Measurements from ENCODE around the gene RBPMS2. TPM values are rescaled to one million over a fixed set of nuclear protein-coding genes. Genes with fewer than 3 reads are reported as not detected.

RBPMS2 gene
- total and polyA plus RNA-seq, 2 donors (not counting 3 experiments of a cell fraction or from before 2014, with no cell fraction given): 2.3 to 7.8 TPM

DNA sequence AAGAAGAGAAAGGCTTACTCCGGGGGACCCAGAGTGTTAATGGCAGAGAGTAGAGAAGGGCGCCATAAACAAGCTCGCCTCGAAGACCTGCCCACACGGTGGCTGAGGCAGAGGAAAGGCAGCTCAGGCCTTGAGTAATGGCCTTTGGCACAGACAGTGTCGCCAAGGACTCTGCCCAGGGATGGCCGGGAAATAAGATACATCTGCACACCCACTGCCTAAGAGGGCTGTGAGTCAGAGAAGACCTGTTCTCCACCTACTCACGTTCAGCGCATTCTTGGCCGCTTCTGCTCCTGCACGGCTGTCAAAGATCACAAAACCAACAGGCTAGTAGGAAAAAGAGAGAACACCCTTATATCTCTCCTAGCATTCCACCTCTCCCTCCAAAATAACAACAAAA, 26.2 kb downstream of the RBPMS2 start:
- Histone ChIP-seq H3K9ac (replicated peaks; ENCODE audit: extremely low read depth, insufficient read depth, low read length) (no peak overlapping the region), H3K27me3 (ENCODE audit: control insufficient read depth in 2 of 2, insufficient read depth in 2 of 2, low read length in 2 of 2) (no peaks in the 10 kb centered on the region), H3K4me2 (ENCODE audit: insufficient read depth, low read length) (no peak overlapping the region), H3K27ac (ENCODE audit: insufficient read depth, low read depth, low read length) (no peak overlapping the region), H3K79me2 (ENCODE audit: control insufficient read depth, insufficient read depth, low read length) (no peaks in the 10 kb centered on the region), H3K9me3 (replicated peaks; ENCODE audit: control insufficient read depth, insufficient read depth, low read length) (no peaks in the 10 kb centered on the region), H4K20me1 (replicated peaks; ENCODE audit: control insufficient read depth, extremely low read depth, insufficient read depth, low read length) (no peaks in the 10 kb centered on the region), H3K4me1 (ENCODE audit: control insufficient read depth, extremely low read depth, insufficient read depth, low read length) (no peaks in the 10 kb centered on the region), H3K9me1 (replicated peaks; ENCODE audit: control insufficient read depth, extremely low read depth, insufficient read depth, low read length) (no peaks in the 10 kb centered on the region), H2AFZ (ENCODE audit: low read depth, low read length) (no peak overlapping the region), H3K36me3 (ENCODE audit: control insufficient read depth in 2 of 2, extremely low read depth in 1 of 2, insufficient read depth in 2 of 2, low read length in 2 of 2) (no peaks in the 10 kb centered on the region), H3K4me3 (replicated peaks in 1 of 3; ENCODE audit: insufficient read depth in 1 of 3, low read depth in 1 of 3, low read length in 3 of 3) (no peak overlapping the region)
- no TSS peak for BruUV-seq (replicated peaks)
- TF ChIP-seq, protein P1, sequence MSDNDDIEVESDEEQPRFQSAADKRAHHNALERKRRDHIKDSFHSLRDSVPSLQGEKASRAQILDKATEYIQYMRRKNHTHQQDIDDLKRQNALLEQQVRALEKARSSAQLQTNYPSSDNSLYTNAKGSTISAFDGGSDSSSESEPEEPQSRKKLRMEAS (IDR thresholded peaks at IDR 0.05; ENCODE audit: insufficient read depth, insufficient read length): no peak
- TF ChIP-seq EZH2 (IDR thresholded peaks at IDR 0.05; ENCODE audit: borderline replicate concordance, low read depth, low read length, severe bottlenecking) (no peak), JUN (IDR thresholded peaks at IDR 0.05; ENCODE audit: borderline replicate concordance, insufficient read depth, insufficient read length, low read depth) (no peak), POLR2A (IDR thresholded peaks at IDR 0.05; ENCODE audit: low read depth, low read length) (no peak), FOS (IDR thresholded peaks at IDR 0.05; ENCODE audit: borderline replicate concordance, insufficient read depth, low read length) (no peak), MYC (IDR thresholded peaks at IDR 0.05; ENCODE audit: low read depth, low read length) (no peak), POLR2AphosphoS5 (IDR thresholded peaks at IDR 0.05; ENCODE audit: insufficient read depth, low read depth, low read length) (no peak), GATA2 (IDR thresholded peaks at IDR 0.05; ENCODE audit: insufficient read depth, insufficient read length, low read depth, low read length) (no peak)
- TF ChIP-seq, protein P2, sequence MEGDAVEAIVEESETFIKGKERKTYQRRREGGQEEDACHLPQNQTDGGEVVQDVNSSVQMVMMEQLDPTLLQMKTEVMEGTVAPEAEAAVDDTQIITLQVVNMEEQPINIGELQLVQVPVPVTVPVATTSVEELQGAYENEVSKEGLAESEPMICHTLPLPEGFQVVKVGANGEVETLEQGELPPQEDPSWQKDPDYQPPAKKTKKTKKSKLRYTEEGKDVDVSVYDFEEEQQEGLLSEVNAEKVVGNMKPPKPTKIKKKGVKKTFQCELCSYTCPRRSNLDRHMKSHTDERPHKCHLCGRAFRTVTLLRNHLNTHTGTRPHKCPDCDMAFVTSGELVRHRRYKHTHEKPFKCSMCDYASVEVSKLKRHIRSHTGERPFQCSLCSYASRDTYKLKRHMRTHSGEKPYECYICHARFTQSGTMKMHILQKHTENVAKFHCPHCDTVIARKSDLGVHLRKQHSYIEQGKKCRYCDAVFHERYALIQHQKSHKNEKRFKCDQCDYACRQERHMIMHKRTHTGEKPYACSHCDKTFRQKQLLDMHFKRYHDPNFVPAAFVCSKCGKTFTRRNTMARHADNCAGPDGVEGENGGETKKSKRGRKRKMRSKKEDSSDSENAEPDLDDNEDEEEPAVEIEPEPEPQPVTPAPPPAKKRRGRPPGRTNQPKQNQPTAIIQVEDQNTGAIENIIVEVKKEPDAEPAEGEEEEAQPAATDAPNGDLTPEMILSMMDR (IDR thresholded peaks at IDR 0.05; ENCODE audit: extremely low read depth in 1 of 2, insufficient read depth in 1 of 2, low read depth in 1 of 2, low read length in 2 of 2): no peak
- CTCF ChIA-PET: interaction anchor here (1.0 to 3.0 kb wide), 6 partner anchors 9 to 61 kb away, joined by 3 to 19 read pairs (median 4); no protein-coding TSS in a partner anchor
- DNase-seq (ENCODE audit: low read depth, low spot score) (no peak), FAIRE-seq (no peak)
- dilution Hi-C loops (cut with MboI; ENCODE audit: extremely low pct_ligation_motif_present, low sequenced_read_pairs) (no loop called here), intact Hi-C loops (cut with micrococcal nuclease) (no loop called here)
- POLR2A ChIA-PET: no interaction called here

Data from endothelial cell of umbilical vein (primary cell).